Common myeloid progenitor, CD34-positive (primary cell): Measurements from ENCODE around the gene PSORS1C1.
"Not testable (repeated sequence)": the region's sequence is repeated elsewhere in the genome, so short reads cannot be mapped to it uniquely, and the experiment has no call there.

Source experiments
- CTCF ChIA-PET: fragments of 350-600 bp; sonication (Branson Sonifier 250); formaldehyde crosslinking; loops from one replicate; lab custom pipeline; 2021; ENCODE audit warnings: antibody characterized with exemption; lab: Charles Lee
- POLR2A ChIA-PET: fragments of 350-600 bp; sonication (Branson Sonifier 250); formaldehyde crosslinking; loops from one replicate; lab custom pipeline; 2021; ENCODE audit warnings: antibody characterized with exemption; lab: Charles Lee
- DNase-seq, 3 donors: peaks; one replicate each; pipeline versions ENCODE4 v3.0.0 to v3.0.0-alpha.2; 2013
- H3K27ac ChIP-seq, 2 experiments: 1 replicate in 1 of 2; 2 replicates in 1 of 2; pipeline ENCODE4 v1.7.0; 2013; ENCODE audit warnings: inconsistent platforms in 2 of 2, low read length in 2 of 2, mild to moderate bottlenecking in 2 of 2, low read depth in 1 of 2, moderate library complexity in 1 of 2; ENCODE audit not compliant: severe bottlenecking in 2 of 2, insufficient read depth in 1 of 2, poor library complexity in 1 of 2
- H3K27me3 ChIP-seq, 5 experiments: replicated peaks in 2 of 5; 1 replicate in 3 of 5; 2 replicates in 2 of 5; pipeline versions ENCODE4 v1.6.1 to v1.7.0; 2013; ENCODE audit warnings: low read length in 4 of 5, mild to moderate bottlenecking in 2 of 5, moderate library complexity in 2 of 5, inconsistent platforms in 1 of 5; ENCODE audit not compliant: insufficient read depth in 5 of 5, control insufficient read depth in 4 of 5
- H3K36me3 ChIP-seq, 4 experiments: 1 replicate in 2 of 4; 2 replicates in 2 of 4; pipeline versions ENCODE4 v1.6.1 to v1.7.0; 2013; ENCODE audit warnings: low read length in 3 of 4, control low read depth in 1 of 4, mild to moderate bottlenecking in 1 of 4; ENCODE audit not compliant: control insufficient read depth in 4 of 4, insufficient read depth in 4 of 4
- H3K4me1 ChIP-seq, 4 experiments: 1 replicate in 3 of 4; 2 replicates in 1 of 4; pipeline versions ENCODE4 v1.6.1 to v1.7.1; 2013; ENCODE audit warnings: low read length in 3 of 4, mild to moderate bottlenecking in 3 of 4, control low read depth in 1 of 4, inconsistent platforms in 1 of 4, moderate library complexity in 1 of 4; ENCODE audit not compliant: control insufficient read depth in 4 of 4, insufficient read depth in 4 of 4; ENCODE audit errors: control extremely low read depth in 1 of 4
- H3K4me3 ChIP-seq, 7 experiments: 1 replicate in 4 of 7; 2 replicates in 3 of 7; pipeline versions ENCODE4 v1.5.1 to v1.7.0; 2013; ENCODE audit warnings: mild to moderate bottlenecking in 7 of 7, low read length in 6 of 7, moderate library complexity in 6 of 7, inconsistent platforms in 2 of 7, low read depth in 2 of 7, control low read depth in 1 of 7; ENCODE audit not compliant: insufficient read depth in 4 of 7, control insufficient read depth in 1 of 7; ENCODE audit errors: extremely low read depth in 1 of 7
- H3K9me3 ChIP-seq, 5 experiments: 1 replicate in 4 of 5; 2 replicates in 1 of 5; pipeline versions ENCODE4 v1.6.1 to v1.7.1; 2013; ENCODE audit warnings: low read length in 4 of 5, mild to moderate bottlenecking in 2 of 5, inconsistent platforms in 1 of 5, low read depth in 1 of 5, moderate library complexity in 1 of 5; ENCODE audit not compliant: control insufficient read depth in 4 of 5, insufficient read depth in 2 of 5; ENCODE audit errors: control extremely low read depth in 1 of 5
- WGBS: methylation state at CpG from one replicate; pipeline ENCODE4 v1.1.5; 2013; ENCODE audit not compliant: insufficient coverage; 5-methylcytosine and 5-hydroxymethylcytosine counted together

Gene PSORS1C1

DNA sequence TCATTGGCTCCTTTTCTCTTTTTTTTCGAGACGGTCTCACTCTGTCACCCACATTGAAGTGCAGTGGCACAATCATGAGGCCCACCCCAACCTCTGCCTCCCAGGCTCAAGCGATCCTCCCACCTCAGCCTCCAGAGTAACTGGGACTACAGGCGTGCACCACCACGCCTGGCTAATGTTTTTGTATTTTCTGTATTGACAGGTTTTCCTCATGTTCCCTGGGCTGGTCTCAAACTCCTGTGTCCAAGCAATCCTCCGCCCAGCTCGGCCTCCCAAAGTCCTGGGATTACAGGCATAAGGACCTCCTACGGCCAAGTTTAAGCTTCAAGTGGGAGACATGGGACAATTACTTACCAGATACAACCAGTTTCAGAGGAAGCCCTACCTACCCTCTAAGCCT is 65.3 kb downstream of the PSORS1C1 start:
- Histone ChIP-seq H3K27ac (no peak overlapping the region), H3K36me3 (peaks cover 0 to 2% (median 0%) of the 10 kb centered on the region in 4 experiments), H3K27me3 (no peaks in the 10 kb centered on the region), H3K9me3 (no peaks in the 10 kb centered on the region), H3K4me1 (peaks cover 0 to 10% (median 1%) of the 10 kb centered on the region in 4 experiments), H3K4me3 (peak overlapping the region in 4 of 7 experiments; percentile 13 to 73 (median 57))
- WGBS, result 94% methylated on average over 7 of the region's 8 CpGs
- ChIA-PET POLR2A (interaction anchor here (0.6 kb wide), 1 partner anchor 13 kb away, joined by 4 read pairs; no protein-coding TSS in a partner anchor), CTCF (interaction anchor here (1.5 kb wide), 1 partner anchor 17 kb away, joined by 3 read pairs; no protein-coding TSS in a partner anchor)
- DNase-seq, result no peak

GRCh38 chr6:31180500-31180899 is 65.9 kb downstream of the PSORS1C1 start:
- H3K27ac ChIP-seq, result no peak overlapping the region
- H3K9me3 ChIP-seq, result no peaks in the 10 kb centered on the region
- peaks cover 0 to 9% (median 1%) of the 10 kb centered on the region in 4 experiments for H3K4me1 ChIP-seq
- POLR2A ChIA-PET, result no interaction called here
- no peaks in the 10 kb centered on the region for H3K36me3 ChIP-seq
- no peaks in the 10 kb centered on the region for H3K27me3 ChIP-seq
- CTCF ChIA-PET, result interaction anchor here (0.9 to 1.5 kb wide), 2 partner anchors 16 to 42 kb away, joined by 3 read pairs; no protein-coding TSS in a partner anchor
- 68% methylated on average over 20 of the region's 26 CpGs for WGBS
- H3K4me3 ChIP-seq, result peak overlapping the region; percentile 13 to 73 (median 44)
- peak; percentile 81 to 84 (median 82) for DNase-seq

- POLR2A ChIA-PET, H3K4me3 ChIP-seq, H3K4me1 ChIP-seq, H3K27ac ChIP-seq, DNase-seq, H3K36me3 ChIP-seq, H3K9me3 ChIP-seq, H3K27me3 ChIP-seq: not testable (repeated sequence)
- WGBS, result 100% methylated on average over 1 of the region's 2 CpGs
- CTCF ChIA-PET, result interaction anchor here (0.9 to 1.0 kb wide), 2 partner anchors 18 to 31 kb away, joined by 3 to 4 read pairs; no protein-coding TSS in a partner anchor
These were observed 68.7 kb downstream of the PSORS1C1 start for GRCh38 chr6:31183287-31183686.

DNA sequence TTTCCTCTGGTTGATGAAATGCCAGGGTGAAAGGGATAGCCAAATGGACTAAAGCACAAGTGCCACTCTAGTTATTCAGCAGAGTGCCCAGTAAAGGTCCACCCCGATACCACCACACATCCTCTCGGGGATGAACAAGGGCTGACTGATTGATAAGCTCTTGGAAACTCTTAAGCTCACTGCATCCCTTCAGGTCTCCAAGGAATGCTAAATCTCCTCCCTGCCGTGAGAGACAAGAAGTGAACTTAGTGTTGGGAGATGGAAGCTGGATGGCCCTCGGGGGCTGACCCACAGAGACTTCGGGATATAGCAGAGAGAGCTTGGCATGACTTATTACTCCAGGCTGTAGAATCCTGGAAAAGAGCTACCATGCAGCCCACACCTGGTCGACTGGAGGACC is 69.3 kb downstream of the PSORS1C1 start:
- DNase-seq, H3K36me3 ChIP-seq, H3K4me1 ChIP-seq, H3K4me3 ChIP-seq, H3K27me3 ChIP-seq, POLR2A ChIA-PET, H3K9me3 ChIP-seq, H3K27ac ChIP-seq: not testable (repeated sequence)
- WGBS, result 100% methylated on average over 3 of the region's 6 CpGs
- CTCF ChIA-PET, result interaction anchor here (0.8 to 1.0 kb wide), 2 partner anchors 13 to 18 kb away, joined by 3 to 4 read pairs; no protein-coding TSS in a partner anchor

DNA sequence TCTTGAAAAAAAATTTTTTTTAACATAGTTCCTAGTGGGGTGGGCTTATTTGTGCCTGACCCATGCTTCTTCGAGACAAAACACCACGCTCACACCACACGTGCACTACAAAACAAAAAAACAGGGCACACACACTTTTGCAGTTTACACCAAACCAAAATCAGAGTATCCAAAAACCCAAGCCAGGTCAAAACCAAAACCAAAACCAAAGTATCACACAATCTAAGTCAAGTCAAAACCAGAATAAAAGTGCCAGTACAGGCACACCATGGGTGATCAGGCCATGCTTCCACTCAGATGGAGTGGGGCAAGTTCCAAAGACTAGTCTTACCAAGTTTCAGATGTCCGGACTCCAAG is 71.1 kb downstream of the PSORS1C1 start:
- H3K4me1 ChIP-seq, H3K27ac ChIP-seq, H3K4me3 ChIP-seq, H3K36me3 ChIP-seq, DNase-seq, CTCF ChIA-PET, H3K9me3 ChIP-seq, H3K27me3 ChIP-seq, POLR2A ChIA-PET: not testable (repeated sequence)
- WGBS, result 100% methylated on average over 1 of the region's 4 CpGs

DNA sequence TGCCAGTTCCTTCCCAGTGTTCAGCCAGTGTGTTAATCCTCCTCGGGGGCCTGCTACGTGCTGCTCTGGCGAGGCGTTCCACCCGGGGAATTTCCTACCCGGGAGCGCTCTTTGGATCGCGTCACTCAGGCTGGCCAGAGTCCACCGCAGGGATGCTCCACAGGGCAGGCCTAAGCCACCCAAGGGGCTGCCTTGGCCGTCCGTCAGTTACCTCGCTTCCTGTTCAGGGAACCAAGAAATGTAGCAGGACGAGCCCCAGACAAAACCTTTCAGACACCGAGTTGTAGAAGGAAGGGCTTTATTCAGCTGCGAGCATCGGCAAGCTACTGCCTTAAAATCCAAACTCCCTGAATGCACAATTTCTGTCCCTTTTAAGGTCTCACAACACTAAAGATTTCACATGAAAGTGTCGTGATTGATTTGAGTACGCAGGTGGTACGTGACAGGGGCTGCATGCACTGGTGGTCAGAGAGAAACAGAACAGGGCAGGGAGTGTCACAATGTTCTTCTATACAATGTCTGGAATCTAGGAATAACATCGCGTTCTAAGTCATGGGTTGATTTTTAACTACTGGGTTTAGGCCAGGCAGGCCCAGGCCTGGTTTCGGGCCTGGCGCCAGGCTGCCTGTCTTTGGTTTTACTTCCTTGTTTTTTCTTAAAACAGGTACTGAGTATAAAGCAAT is 71.6 kb downstream of the PSORS1C1 start:
- H3K4me3 ChIP-seq, result no peak overlapping the region
- H3K27ac ChIP-seq, result no peak overlapping the region
- H3K36me3 ChIP-seq, result no peaks in the 10 kb centered on the region
- DNase-seq, result no peak
- POLR2A ChIA-PET, result no interaction called here
- H3K4me1 ChIP-seq, result peaks cover 0 to 3% (median 0%) of the 10 kb centered on the region in 4 experiments
- H3K27me3 ChIP-seq, result no peaks in the 10 kb centered on the region
- no peaks in the 10 kb centered on the region for H3K9me3 ChIP-seq
- WGBS, result 96% methylated on average over 20 of the region's 24 CpGs
- CTCF ChIA-PET, result no interaction called here

- 83% methylated on average over 2 of the region's 5 CpGs for WGBS
- ChIA-PET POLR2A (no interaction called here), CTCF (no interaction called here)
- peaks cover 0 to 3% (median 0%) of the 10 kb centered on the region in 4 experiments for H3K4me1 ChIP-seq
- no peak overlapping the region for H3K4me3 ChIP-seq
- H3K36me3 ChIP-seq, result no peaks in the 10 kb centered on the region
- DNase-seq, result no peak
- no peaks in the 10 kb centered on the region for H3K27me3 ChIP-seq
- no peak overlapping the region for H3K27ac ChIP-seq
- no peaks in the 10 kb centered on the region for H3K9me3 ChIP-seq
These were observed 73.2 kb downstream of the PSORS1C1 start for GRCh38 chr6:31187780-31188194.
